HFF-Myc (cell line): ENCODE measurements around the gene TRIO.

Experiments used
- DNase-seq: peaks from one replicate; pipeline ENCODE4 v3.0.0-alpha.2; 2011; ENCODE audit warnings: low read depth; ENCODE audit errors: extremely low read depth
- H3K4me3 ChIP-seq: replicated peaks from 2 replicates; pipeline ENCODE4 v1.5.1; 2011; ENCODE audit warnings: low read depth, mild to moderate bottlenecking, control low read depth, low read length
- TF ChIP-seq, protein P1 (sequence below): IDR thresholded peaks from 2 replicates; pipeline ENCODE4 v1.5.1; 2012; ENCODE audit warnings: mild to moderate bottlenecking, low read depth, low read length, control low read depth; ENCODE audit errors: missing control alignments

TRIO gene

DNA sequence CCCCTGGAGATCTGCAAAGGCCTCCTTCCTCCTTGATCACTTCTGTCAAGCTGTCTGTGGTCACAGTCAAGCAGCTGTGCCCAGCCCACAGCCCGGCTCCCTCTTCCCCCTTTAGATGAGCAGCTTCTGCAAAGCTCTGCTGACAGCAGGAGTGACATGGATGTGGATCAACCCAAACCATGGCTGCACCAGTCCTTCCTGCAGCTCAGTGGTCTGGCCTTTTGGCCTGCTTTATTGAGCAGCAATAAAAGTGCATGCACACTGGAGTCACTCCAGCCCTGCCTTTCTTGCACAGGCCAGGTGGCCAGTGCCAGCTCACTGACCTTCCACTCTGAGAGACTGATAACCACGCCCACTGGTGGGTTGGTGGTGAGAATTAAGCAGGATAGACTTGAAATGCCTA is 347.2 kb downstream of the TRIO start:
- no peak overlapping the region for H3K4me3 ChIP-seq
- TF ChIP-seq, protein P1, sequence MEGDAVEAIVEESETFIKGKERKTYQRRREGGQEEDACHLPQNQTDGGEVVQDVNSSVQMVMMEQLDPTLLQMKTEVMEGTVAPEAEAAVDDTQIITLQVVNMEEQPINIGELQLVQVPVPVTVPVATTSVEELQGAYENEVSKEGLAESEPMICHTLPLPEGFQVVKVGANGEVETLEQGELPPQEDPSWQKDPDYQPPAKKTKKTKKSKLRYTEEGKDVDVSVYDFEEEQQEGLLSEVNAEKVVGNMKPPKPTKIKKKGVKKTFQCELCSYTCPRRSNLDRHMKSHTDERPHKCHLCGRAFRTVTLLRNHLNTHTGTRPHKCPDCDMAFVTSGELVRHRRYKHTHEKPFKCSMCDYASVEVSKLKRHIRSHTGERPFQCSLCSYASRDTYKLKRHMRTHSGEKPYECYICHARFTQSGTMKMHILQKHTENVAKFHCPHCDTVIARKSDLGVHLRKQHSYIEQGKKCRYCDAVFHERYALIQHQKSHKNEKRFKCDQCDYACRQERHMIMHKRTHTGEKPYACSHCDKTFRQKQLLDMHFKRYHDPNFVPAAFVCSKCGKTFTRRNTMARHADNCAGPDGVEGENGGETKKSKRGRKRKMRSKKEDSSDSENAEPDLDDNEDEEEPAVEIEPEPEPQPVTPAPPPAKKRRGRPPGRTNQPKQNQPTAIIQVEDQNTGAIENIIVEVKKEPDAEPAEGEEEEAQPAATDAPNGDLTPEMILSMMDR: no peak
- DNase-seq: no peak

DNA sequence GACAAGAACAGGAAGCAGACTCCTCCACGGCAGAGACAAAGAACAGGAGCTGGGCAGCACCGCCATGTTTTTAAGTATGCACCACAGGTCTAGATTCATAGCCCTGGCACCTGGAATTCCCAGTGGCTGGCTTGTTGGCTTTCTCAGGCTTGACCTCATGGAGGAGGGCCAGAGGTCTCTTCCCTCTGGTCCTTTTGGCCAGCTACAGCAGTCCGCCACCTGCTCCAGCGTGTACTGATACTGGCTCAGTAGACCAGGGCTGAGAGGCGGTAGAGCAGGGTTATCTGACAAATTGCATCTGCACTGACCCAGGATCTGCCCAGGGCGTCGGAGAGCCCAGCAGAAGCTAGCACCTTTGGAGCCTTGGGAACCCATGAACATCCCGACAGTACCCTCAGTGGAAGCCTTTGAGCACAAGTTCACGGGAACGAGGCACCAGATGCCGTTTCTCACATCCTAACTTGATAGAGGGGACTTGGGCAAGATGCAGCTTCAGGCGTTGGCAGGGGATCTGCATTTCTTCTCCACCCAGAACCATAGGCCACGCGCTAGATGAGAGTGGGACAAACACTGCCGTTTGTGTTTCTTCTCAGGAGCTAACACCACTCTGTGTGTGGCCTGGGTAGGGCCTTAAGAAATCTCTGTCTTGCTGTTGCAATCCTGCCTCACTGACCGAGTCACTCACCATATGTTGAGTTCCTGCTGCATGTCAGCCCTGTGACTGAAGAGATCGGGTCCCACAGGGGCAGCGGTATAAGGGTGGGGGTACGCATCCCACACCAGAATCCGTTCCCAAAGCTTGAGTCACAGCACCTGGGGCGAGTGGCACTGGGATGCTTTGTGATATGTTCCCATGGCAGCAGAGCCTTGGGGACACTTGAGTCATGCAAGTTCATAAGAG is 348.1 kb downstream of the TRIO start:
- H3K4me3 ChIP-seq: no peak overlapping the region
- TF ChIP-seq, protein P1: no peak
- DNase-seq: no peak

- TF ChIP-seq, protein P1: no peak
- no peak overlapping the region for H3K4me3 ChIP-seq
- DNase-seq: no peak
These were observed 349.3 kb downstream of the TRIO start for GRCh38 chr5:14492331-14492964.

- H3K4me3 ChIP-seq: no peak overlapping the region
- no peak for DNase-seq
- TF ChIP-seq, protein P1: no peak
These were observed 352.2 kb downstream of the TRIO start for GRCh38 chr5:14495301-14495700.

DNA sequence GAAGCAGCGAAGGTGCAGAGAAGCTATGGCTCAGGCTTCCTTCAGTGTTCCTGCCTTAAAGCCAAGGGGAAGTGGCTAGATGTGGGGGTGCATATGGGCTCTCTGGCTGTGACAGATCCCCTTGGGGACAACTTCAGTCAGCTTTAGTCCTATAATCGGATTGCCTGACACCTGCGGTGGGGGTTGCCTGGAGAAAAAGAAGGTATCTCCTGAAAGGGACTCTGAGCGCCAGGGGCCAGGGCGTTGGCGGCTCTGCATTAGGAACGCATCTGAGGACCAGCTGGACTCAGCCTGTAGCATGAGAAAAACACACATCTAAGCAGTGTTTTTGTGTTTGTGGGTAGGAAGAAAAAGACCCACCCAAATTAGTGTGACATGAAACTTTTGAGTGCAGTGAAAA is 354.2 kb downstream of the TRIO start:
- TF ChIP-seq, protein P1: no peak
- DNase-seq: no peak
- H3K4me3 ChIP-seq: no peak overlapping the region

GRCh38 chr5:14501353-14502293 is 358.5 kb downstream of the TRIO start:
- no peak overlapping the region for H3K4me3 ChIP-seq
- DNase-seq: no peak
- TF ChIP-seq, protein P1: no peak
